NT2/D1 (cell line): ENCODE measurements around the gene ATP5MC3.

Source experiments
- SUZ12 ChIP-seq: IDR thresholded peaks from 2 replicates; pipeline ENCODE4 v1.6.1; 2011; ENCODE audit not compliant: insufficient read length, insufficient read depth; ENCODE audit errors: extremely low read depth
- YY1 ChIP-seq: IDR thresholded peaks from 2 replicates; pipeline ENCODE4 v1.6.1; 2011; ENCODE audit not compliant: insufficient read length, insufficient read depth
- ZNF274 ChIP-seq: IDR thresholded peaks from 2 replicates; pipeline ENCODE4 v1.6.1; 2011; ENCODE audit warnings: mild to moderate bottlenecking, low read depth, low read length

GRCh38 chr2:175147186-175147585 is 34.3 kb downstream of the ATP5MC3 start:
- TF ChIP-seq SUZ12 (no peak), ZNF274 (no peak), YY1 (no peak)
